HCT116 (cell line): ENCODE data around the gene TREM2. TPM values are rescaled to one million over a fixed set of nuclear protein-coding genes. Genes with fewer than 3 reads are reported as not detected.

ENCODE experiments used
- ATAC-seq: fragments of 200-7000 bp; cut with Tn5 transposase; 2 replicates; pipeline ENCODE4 v1.9.1; 2020; ENCODE audit warnings: mild to moderate bottlenecking, moderate library complexity
- BruUV-seq: library from RNA; stranded (reverse); fragments of 400-500 nt; replicated peaks from 2 replicates; lab custom pipeline; 2021; lab: Mats Ljungman, UMichigan
- CTCF ChIA-PET: fragments of 300-600 bp; sonication (Branson Sonifier 250); formaldehyde crosslinking; loops from one replicate; lab custom pipeline; 2021; ENCODE audit warnings: antibody characterized with exemption; lab: Charles Lee
- POLR2A ChIA-PET: fragments of 300-600, 350-600 bp; sonication (Branson Sonifier 250); formaldehyde crosslinking; loops from one replicate; lab custom pipeline; 2021; ENCODE audit warnings: antibody characterized with exemption; lab: Charles Lee
- RAD21 ChIA-PET, 2 experiments: fragments of 300-600 bp; sonication (Branson Sonifier 250); formaldehyde crosslinking; loops; one replicate each; lab custom pipeline; 2023; ENCODE audit warnings: low total read pairs in 2 of 2; ENCODE audit not compliant: uncharacterized antibody in 2 of 2, unreplicated experiment in 2 of 2, low non-redundant PET in 1 of 2; lab: Charles Lee
- DNase-seq: peaks from one replicate; pipeline ENCODE4 v3.0.0-alpha.2; 2010; ENCODE audit warnings: low read depth, low spot score
- H2AFZ ChIP-seq: fragments of 200-600 bp; shearing (Covaris generic), sonication (generic); 2 replicates; pipeline ENCODE4 v1.6.1; 2017; ENCODE audit warnings: low read depth, mixed run types, mixed read lengths, antibody characterized with exemption, low read length; ENCODE audit not compliant: poor library complexity, severe bottlenecking
- H3K27ac ChIP-seq: 2 replicates; pipeline ENCODE4 v1.5.1; 2012; ENCODE audit warnings: low read depth, low read length
- H3K27me3 ChIP-seq: fragments of 200-600 bp; sonication (generic); 2 replicates; pipeline ENCODE4 v1.6.1; 2016; ENCODE audit warnings: mixed run types, low read length, mixed read lengths; ENCODE audit not compliant: insufficient read depth
- H3K36me3 ChIP-seq, 2 experiments: fragments of 200-500 bp in 1 of 2; fragments of 200-600 bp in 1 of 2; sonication (Bioruptor generic) in 1 of 2; sonication (generic) in 1 of 2; 2 replicates each; pipeline versions ENCODE4 v1.5.1 to v1.6.1; 2014 to 2016; ENCODE audit warnings: low read length in 2 of 2, inconsistent platforms in 1 of 2, mixed read lengths in 1 of 2, mixed run types in 1 of 2; ENCODE audit not compliant: insufficient read depth in 2 of 2, control insufficient read depth in 1 of 2
- H3K4me1 ChIP-seq, 2 experiments: fragments of 200-600 bp in 1 of 2; sonication (generic) in 1 of 2; 2 replicates each; pipeline versions ENCODE4 v1.5.1 to v1.6.1; 2012 to 2017; ENCODE audit warnings: low read length in 2 of 2, inconsistent platforms in 1 of 2, mild to moderate bottlenecking in 1 of 2, mixed read lengths in 1 of 2, mixed run types in 1 of 2, moderate library complexity in 1 of 2; ENCODE audit not compliant: insufficient read depth in 2 of 2, control insufficient read depth in 1 of 2
- H3K4me2 ChIP-seq: fragments of 200-600 bp; sonication (generic); 2 replicates; pipeline ENCODE4 v1.6.1; 2017; ENCODE audit warnings: mixed run types, low read length, mixed read lengths
- H3K4me3 ChIP-seq, 2 experiments: fragments of 200-600 bp in 1 of 2; sonication (generic) in 1 of 2; replicated peaks in 1 of 2; 2 replicates each; pipeline ENCODE4 v1.5.1; 2011 to 2016; ENCODE audit warnings: low read length in 2 of 2, control low read depth in 1 of 2, low read depth in 1 of 2, mild to moderate bottlenecking in 1 of 2, mixed read lengths in 1 of 2, mixed run types in 1 of 2
- H3K79me2 ChIP-seq: fragments of 200-600 bp; sonication (generic); 2 replicates; pipeline ENCODE4 v1.6.1; 2017; ENCODE audit warnings: mild to moderate bottlenecking, mixed run types, low read length, moderate library complexity, mixed read lengths; ENCODE audit not compliant: insufficient read depth
- H3K9ac ChIP-seq: fragments of 200-600 bp; sonication (generic); 2 replicates; pipeline ENCODE4 v1.6.1; 2016; ENCODE audit warnings: low read length, mixed read lengths
- H3K9me2 ChIP-seq: fragments of 200-600 bp; sonication (generic), shearing (Covaris generic); 2 replicates; pipeline ENCODE4 v1.6.1; 2017; ENCODE audit warnings: mixed run types, mild to moderate bottlenecking, moderate library complexity; ENCODE audit not compliant: insufficient read depth
- H3K9me3 ChIP-seq, 2 experiments: fragments of 200-500 bp in 1 of 2; fragments of 200-600 bp in 1 of 2; sonication (Bioruptor generic) in 1 of 2; sonication (generic) in 1 of 2; 2 replicates each; pipeline ENCODE4 v1.6.1; 2014 to 2017; ENCODE audit warnings: low read length in 2 of 2, mixed read lengths in 2 of 2, inconsistent platforms in 1 of 2, low read depth in 1 of 2, mild to moderate bottlenecking in 1 of 2, mixed run types in 1 of 2, moderate library complexity in 1 of 2; ENCODE audit not compliant: control insufficient read depth in 1 of 2, insufficient read depth in 1 of 2
- H4K20me1 ChIP-seq: fragments of 200-600 bp; sonication (generic), shearing (Covaris generic); 2 replicates; pipeline ENCODE4 v1.6.1; 2017; ENCODE audit warnings: mixed run types, mild to moderate bottlenecking, moderate library complexity; ENCODE audit not compliant: insufficient read depth
- CEBPB ChIP-seq: IDR thresholded peaks from 2 replicates; pipeline ENCODE4 v1.6.1; 2012; ENCODE audit warnings: low read depth
- EZH2phosphoT487 ChIP-seq: fragments of 200-600 bp; IDR thresholded peaks from 2 replicates; pipeline ENCODE4 v1.6.1; 2018; ENCODE audit warnings: antibody characterized with exemption, borderline replicate concordance
- POLR2A ChIP-seq: IDR thresholded peaks from 2 replicates; pipeline ENCODE4 v1.7.0; 2011; ENCODE audit warnings: borderline replicate concordance; ENCODE audit not compliant: insufficient read depth, insufficient read length; ENCODE audit errors: extremely low read depth
- POLR2AphosphoS5 ChIP-seq: IDR thresholded peaks from 2 replicates; pipeline ENCODE4 v1.6.1; 2011; ENCODE audit warnings: mild to moderate bottlenecking, low read depth, low read length, moderate library complexity
- ZFX ChIP-seq: fragments of 450-650 bp; IDR thresholded peaks from 2 replicates; pipeline ENCODE4 v1.6.1; 2017
- ZNF274 ChIP-seq: fragments of 200-500 bp; sonication (Bioruptor generic); IDR thresholded peaks from 2 replicates; pipeline ENCODE4 v1.6.1; 2014; ENCODE audit warnings: mild to moderate bottlenecking, low read depth, low read length, inconsistent platforms
- intact Hi-C: fragments of 100-400 bp; cut with micrococcal nuclease; formaldehyde crosslinking; loops from 2 replicates; pipeline ENCODE4 v1.10.0; 2022
- total RNA-seq: library from RNA; stranded (reverse); gene quantifications from one replicate; pipeline ENCODE4 v1.2.1, GENCODE V29; 2021; ENCODE audit not compliant: unreplicated experiment
- TF ChIP-seq, protein P1 (sequence below): IDR thresholded peaks from 2 replicates; pipeline ENCODE4 v1.6.1; 2012; ENCODE audit warnings: low read depth
- TF ChIP-seq, protein P2 (sequence below): IDR thresholded peaks from 2 replicates; pipeline ENCODE4 v1.6.1; 2012

TREM2 gene
- total RNA-seq, 1 experiment from 2014 or later, result not detected

DNA sequence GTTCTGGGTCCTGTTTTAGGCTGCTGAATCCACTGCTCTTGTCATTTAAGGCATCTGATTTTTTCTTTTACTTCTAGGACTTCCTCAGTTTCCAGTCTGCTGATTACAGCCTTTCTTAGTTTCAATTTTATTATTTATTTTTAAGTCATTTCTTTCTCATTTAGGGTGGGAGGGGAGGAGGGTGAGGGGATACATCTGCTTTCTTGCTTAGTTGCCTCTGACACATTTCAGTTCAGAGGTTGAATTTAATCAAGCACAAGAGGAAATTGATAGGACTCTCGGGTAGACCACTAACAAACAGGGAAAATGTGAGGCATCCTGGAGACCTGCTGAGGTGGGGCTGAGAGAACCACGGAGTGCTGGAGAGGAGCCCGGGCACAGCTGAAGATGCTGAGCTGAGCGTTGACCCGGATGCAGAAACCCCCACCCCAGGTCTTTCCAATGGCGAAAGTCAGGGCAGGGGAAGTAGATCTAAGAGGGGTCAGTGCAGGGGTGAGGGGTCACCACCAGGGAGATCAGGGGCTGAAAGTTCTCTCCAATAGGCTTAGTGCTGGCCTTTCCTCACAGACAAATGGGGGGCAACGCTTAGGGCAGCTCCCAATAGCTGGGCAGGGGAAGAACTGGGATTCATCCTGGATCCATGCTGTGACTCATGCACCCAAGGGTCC is 45.7 kb upstream of the TREM2 start:
- RAD21 ChIA-PET, result no interaction called here
- no peaks in the 10 kb centered on the region for H4K20me1 ChIP-seq
- H3K4me2 ChIP-seq, result no peak overlapping the region
- no peak overlapping the region for H3K4me3 ChIP-seq
- no peak overlapping the region for H3K27ac ChIP-seq
- TF ChIP-seq, protein P1, sequence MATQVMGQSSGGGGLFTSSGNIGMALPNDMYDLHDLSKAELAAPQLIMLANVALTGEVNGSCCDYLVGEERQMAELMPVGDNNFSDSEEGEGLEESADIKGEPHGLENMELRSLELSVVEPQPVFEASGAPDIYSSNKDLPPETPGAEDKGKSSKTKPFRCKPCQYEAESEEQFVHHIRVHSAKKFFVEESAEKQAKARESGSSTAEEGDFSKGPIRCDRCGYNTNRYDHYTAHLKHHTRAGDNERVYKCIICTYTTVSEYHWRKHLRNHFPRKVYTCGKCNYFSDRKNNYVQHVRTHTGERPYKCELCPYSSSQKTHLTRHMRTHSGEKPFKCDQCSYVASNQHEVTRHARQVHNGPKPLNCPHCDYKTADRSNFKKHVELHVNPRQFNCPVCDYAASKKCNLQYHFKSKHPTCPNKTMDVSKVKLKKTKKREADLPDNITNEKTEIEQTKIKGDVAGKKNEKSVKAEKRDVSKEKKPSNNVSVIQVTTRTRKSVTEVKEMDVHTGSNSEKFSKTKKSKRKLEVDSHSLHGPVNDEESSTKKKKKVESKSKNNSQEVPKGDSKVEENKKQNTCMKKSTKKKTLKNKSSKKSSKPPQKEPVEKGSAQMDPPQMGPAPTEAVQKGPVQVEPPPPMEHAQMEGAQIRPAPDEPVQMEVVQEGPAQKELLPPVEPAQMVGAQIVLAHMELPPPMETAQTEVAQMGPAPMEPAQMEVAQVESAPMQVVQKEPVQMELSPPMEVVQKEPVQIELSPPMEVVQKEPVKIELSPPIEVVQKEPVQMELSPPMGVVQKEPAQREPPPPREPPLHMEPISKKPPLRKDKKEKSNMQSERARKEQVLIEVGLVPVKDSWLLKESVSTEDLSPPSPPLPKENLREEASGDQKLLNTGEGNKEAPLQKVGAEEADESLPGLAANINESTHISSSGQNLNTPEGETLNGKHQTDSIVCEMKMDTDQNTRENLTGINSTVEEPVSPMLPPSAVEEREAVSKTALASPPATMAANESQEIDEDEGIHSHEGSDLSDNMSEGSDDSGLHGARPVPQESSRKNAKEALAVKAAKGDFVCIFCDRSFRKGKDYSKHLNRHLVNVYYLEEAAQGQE, result no peak
- TF ChIP-seq EZH2phosphoT487, result no peak
- CTCF ChIA-PET, result no interaction called here
- no TSS peak for BruUV-seq
- POLR2A ChIA-PET, result no interaction called here
- no peaks in the 10 kb centered on the region for H3K36me3 ChIP-seq
- intact Hi-C loops, result no loop called here
- no peaks in the 10 kb centered on the region for H3K79me2 ChIP-seq
- H3K9me2 ChIP-seq, result no peaks in the 10 kb centered on the region
- H3K4me1 ChIP-seq, result no peaks in the 10 kb centered on the region
- no peak for ATAC-seq
- H3K27me3 ChIP-seq, result 0 out of 2 replicates have a peak, but pooled peaks cover 5% of the 10 kb centered on the region
- DNase-seq, result no peak
- no peak overlapping the region for H2AFZ ChIP-seq
- H3K9ac ChIP-seq, result no peak overlapping the region
- no peaks in the 10 kb centered on the region for H3K9me3 ChIP-seq

DNA sequence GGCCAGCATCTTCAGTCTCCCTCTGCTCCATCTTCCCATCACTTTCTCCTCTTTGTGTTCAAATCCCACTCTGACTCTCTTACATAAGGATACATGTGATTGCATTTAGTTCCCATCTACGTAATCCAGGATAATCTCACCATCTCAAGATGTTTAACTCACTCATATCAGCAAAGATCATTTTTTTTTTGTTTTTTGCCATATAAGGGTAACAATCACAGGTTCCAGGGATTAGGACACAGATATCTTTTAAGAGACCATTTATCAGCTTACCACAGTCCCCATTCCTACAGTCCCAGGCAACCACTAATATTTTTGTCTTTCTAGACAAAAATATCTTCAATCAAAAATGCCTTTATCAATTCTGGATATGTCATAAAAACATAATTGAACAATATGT is 41.2 kb upstream of the TREM2 start:
- Histone ChIP-seq H3K9me3 (no peaks in the 10 kb centered on the region), H3K79me2 (no peaks in the 10 kb centered on the region), H4K20me1 (no peaks in the 10 kb centered on the region), H3K27me3 (0 out of 2 replicates have a peak, but pooled peaks cover 5% of the 10 kb centered on the region), H3K4me3 (no peak overlapping the region), H3K9me2 (no peaks in the 10 kb centered on the region), H3K27ac (no peak overlapping the region), H3K4me1 (no peaks in the 10 kb centered on the region), H3K9ac (no peak overlapping the region), H3K4me2 (no peak overlapping the region), H3K36me3 (no peaks in the 10 kb centered on the region), H2AFZ (no peak overlapping the region)
- intact Hi-C loops, result no loop called here
- no TSS peak for BruUV-seq
- RAD21 ChIA-PET, result no interaction called here
- DNase-seq (no peak), ATAC-seq (no peak)
- POLR2A ChIA-PET, result no interaction called here
- CTCF ChIA-PET, result no interaction called here
- TF ChIP-seq CEBPB (no peak), POLR2AphosphoS5 (no peak), ZFX (no peak), ZNF274 (no peak), POLR2A (no peak)
- TF ChIP-seq, protein P2, sequence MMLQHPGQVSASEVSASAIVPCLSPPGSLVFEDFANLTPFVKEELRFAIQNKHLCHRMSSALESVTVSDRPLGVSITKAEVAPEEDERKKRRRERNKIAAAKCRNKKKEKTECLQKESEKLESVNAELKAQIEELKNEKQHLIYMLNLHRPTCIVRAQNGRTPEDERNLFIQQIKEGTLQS, result no peak
- TF ChIP-seq, protein P1, result no peak
